DOHH2 (cell line): Measurements from ENCODE around the gene SLC27A2.

Experiments used
- CTCF ChIP-seq: fragments of 200-600 bp; sonication (generic); IDR thresholded peaks from one replicate; pipeline ENCODE4 v1.5.1; 2014; ENCODE audit warnings: antibody characterized with exemption, mild to moderate bottlenecking, low read depth, low read length; ENCODE audit not compliant: poor library complexity, severe bottlenecking
- EZH2phosphoT487 ChIP-seq: fragments of 200-600 bp; sonication (generic); IDR thresholded peaks from 2 replicates; pipeline ENCODE4 v1.6.1; 2017; ENCODE audit warnings: borderline replicate concordance, mild to moderate bottlenecking, antibody characterized with exemption, low read length, moderate library complexity, mixed read lengths

- TF ChIP-seq EZH2phosphoT487 (no peak), CTCF (no peak)
Measured at GRCh38 chr15:50251638-50252182, 69.7 kb downstream of the SLC27A2 start.
